Adrenal gland (tissue), 12 donors: ENCODE measurements around the gene PGM1. TPM values are rescaled to one million over a fixed set of nuclear protein-coding genes. Genes with fewer than 3 reads are reported as not detected.
"Not testable (repeated sequence)": the region's sequence is repeated elsewhere in the genome, so short reads cannot be mapped to it uniquely, and the experiment has no call there.

ENCODE experiments used
- DNase-seq, 7 donors: peaks; one replicate each; pipeline ENCODE4 v3.0.0-alpha.2; 2019 to 2020
- H3K27ac ChIP-seq, 5 donors: fragments of 200-600 bp; sonication (generic) in 4 of 5; 1 replicate in 3 of 5; 2 replicates in 2 of 5; pipeline versions ENCODE4 v1.5.1 to v1.8.0; 2016 to 2020; ENCODE audit warnings: mild to moderate bottlenecking in 1 of 5
- H3K27me3 ChIP-seq: fragments of 200-600 bp; 2 replicates; pipeline ENCODE4 v1.8.0; 2021
- H3K36me3 ChIP-seq, 2 donors: fragments of 200-600 bp; replicated peaks in 1 of 2; 1 replicate in 1 of 2; 2 replicates in 1 of 2; pipeline versions ENCODE4 v1.5.1 to v1.8.0; 2018 to 2022
- H3K4me1 ChIP-seq, 2 donors: fragments of 200-600 bp; replicated peaks in 1 of 2; 1 replicate in 1 of 2; 2 replicates in 1 of 2; pipeline versions ENCODE4 v1.5.1 to v1.8.0; 2018 to 2021
- H3K4me3 ChIP-seq, 4 donors: fragments of 200-600 bp; sonication (generic) in 3 of 4; one replicate each; pipeline ENCODE4 v1.5.1; 2016 to 2018
- H3K9me3 ChIP-seq, 3 donors: fragments of 200-600 bp; sonication (generic) in 1 of 3; replicated peaks in 1 of 3; 1 replicate in 2 of 3; 2 replicates in 1 of 3; pipeline versions ENCODE4 v1.5.1 to v1.8.0; 2016 to 2021
- POLR2A ChIP-seq, 2 donors: fragments of 450-650 bp; IDR thresholded peaks; one replicate each; pipeline ENCODE4 v1.6.1; 2017; ENCODE audit warnings: antibody characterized with exemption in 2 of 2, mild to moderate bottlenecking in 2 of 2, moderate library complexity in 1 of 2
- WGBS, 4 donors: extraction: QIAGEN DNeasy Blood & Tissue Kit in 2 of 4; methylation state at CpG; one replicate each; pipeline versions ENCODE4 v1.1.5 to v1.1.7; 2013 to 2017; 5-methylcytosine and 5-hydroxymethylcytosine counted together
- intact Hi-C, 2 donors: fragments of 100-400 bp; cut with DNase I; formaldehyde crosslinking; loops; one replicate each; pipeline versions ENCODE4 v1.14.1 to v1.15.0; 2022 to 2023
- polyA plus RNA-seq, 3 donors: library from polyadenylated mRNA; stranded (reverse); fragments of 200-250 nt in 2 of 3; fragments of 350-450 nt in 1 of 3; fragmentation: Illumina TruSeq in 1 of 3; extraction: RNeasy Lipid Tissue Mini Kit (QIAGEN cat#74804) in 1 of 3; gene quantifications; one replicate each; pipeline ENCODE4 v1.2.3, GENCODE V29; 2013 to 2014
- total RNA-seq, 9 donors: library from RNA; depleted of rRNA in 4 of 9; stranded (reverse); fragments of >200 nt in 4 of 9; fragments of 120-200 nt in 1 of 9; fragmentation: NEBNext Ultra II Directional in 1 of 9; extraction: Animal tissue kit (Norgen Biotek cat#: 25700) in 1 of 9; gene quantifications; one replicate each; pipeline versions ENCODE4 v1.1.0 to v1.2.4, GENCODE V29; 2013 to 2023
- TF ChIP-seq, protein P1 (sequence below), 6 experiments: fragments of 450-650 bp in 4 of 6; fragments of 200-600 bp in 2 of 6; sonication (generic) in 1 of 6; IDR thresholded peaks; 1 replicate in 5 of 6; 2 replicates in 1 of 6; pipeline versions ENCODE4 v1.5.1 to v1.8.0; 2016 to 2021; ENCODE audit warnings: antibody characterized with exemption in 6 of 6, mild to moderate bottlenecking in 2 of 6, moderate library complexity in 1 of 6
- donor health status: healthy with polysubstance abuse.
- donor health status: Bipolar disorder and iron deficiency.
- donor health status: DM: yes; HTN: yes; CAD: no.
- donor health status: DM: no; HTN: no; CAD: no.
- donor health status: DM: no; HTN: no; CAD: no.
- donor health status: DM: yes; HTN: yes; CAD: no.

PGM1 gene
- total and polyA plus RNA-seq, 12 donors = 11.9 to 156 (median 120) TPM

DNA sequence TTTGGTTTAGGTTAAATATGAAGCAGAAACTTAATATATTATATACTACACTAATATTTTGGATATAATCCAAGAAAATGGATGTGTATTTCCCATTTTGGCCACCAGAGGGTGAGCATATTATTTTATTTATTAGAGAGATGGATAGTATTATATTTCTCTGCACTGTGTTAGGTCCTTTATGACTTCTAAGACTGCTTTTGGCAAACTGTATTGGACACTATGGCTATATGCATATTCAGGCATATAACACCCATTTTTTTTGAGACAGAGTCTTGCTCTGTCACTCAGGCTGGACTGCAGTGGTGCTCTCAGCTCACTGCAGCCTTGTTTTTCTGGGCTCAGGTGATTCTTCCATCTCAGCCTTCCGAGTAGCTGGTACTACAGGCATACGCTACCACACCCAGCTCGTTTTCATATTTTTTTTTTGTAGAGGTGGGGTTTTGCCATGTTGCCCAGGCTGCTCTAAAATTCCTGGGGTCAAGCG lies 17.8 kb upstream of the PGM1 start:
- 68 to 77% (median 70%) methylated on average over 4 of the region's 4 CpGs for WGBS, 4 donors
- H3K4me1 ChIP-seq = peaks cover 0 to 12% of the 10 kb centered on the region in 2 donors
- no peaks in the 10 kb centered on the region for H3K36me3 ChIP-seq
- intact Hi-C loops = no loop called here
- peaks cover 0 to 6% (median 0%) of the 10 kb centered on the region in 3 donors for H3K9me3 ChIP-seq
- no peak for TF ChIP-seq POLR2A (IDR thresholded peaks at IDR 0.05)
- TF ChIP-seq, protein P1, sequence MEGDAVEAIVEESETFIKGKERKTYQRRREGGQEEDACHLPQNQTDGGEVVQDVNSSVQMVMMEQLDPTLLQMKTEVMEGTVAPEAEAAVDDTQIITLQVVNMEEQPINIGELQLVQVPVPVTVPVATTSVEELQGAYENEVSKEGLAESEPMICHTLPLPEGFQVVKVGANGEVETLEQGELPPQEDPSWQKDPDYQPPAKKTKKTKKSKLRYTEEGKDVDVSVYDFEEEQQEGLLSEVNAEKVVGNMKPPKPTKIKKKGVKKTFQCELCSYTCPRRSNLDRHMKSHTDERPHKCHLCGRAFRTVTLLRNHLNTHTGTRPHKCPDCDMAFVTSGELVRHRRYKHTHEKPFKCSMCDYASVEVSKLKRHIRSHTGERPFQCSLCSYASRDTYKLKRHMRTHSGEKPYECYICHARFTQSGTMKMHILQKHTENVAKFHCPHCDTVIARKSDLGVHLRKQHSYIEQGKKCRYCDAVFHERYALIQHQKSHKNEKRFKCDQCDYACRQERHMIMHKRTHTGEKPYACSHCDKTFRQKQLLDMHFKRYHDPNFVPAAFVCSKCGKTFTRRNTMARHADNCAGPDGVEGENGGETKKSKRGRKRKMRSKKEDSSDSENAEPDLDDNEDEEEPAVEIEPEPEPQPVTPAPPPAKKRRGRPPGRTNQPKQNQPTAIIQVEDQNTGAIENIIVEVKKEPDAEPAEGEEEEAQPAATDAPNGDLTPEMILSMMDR (IDR thresholded peaks at IDR 0.05) = peak; percentile 47 to 91 (median 78)
- no peak for DNase-seq
- no peaks in the 10 kb centered on the region for H3K27me3 ChIP-seq
- no peak overlapping the region for H3K4me3 ChIP-seq
- H3K27ac ChIP-seq = no peak overlapping the region

DNA sequence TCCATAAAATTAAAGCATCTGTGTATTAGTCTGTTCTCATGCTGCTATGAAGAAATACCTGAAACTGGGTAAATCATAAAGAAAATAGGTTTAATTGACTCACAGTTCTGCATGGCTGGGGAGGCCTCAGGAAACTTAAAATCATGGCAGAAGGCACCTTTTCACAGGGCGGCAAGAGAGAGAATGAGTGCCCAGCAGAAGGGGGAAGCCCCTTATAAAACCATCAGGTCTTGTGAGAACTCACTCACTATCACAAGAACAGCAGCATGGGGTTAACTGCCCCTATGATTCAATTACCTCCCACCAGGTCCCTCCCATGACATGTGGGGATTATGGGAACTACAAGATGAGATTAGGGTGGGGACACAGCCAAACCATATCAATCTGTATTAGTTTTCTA lies 6.9 kb upstream of the PGM1 start:
- H3K27ac ChIP-seq, H3K36me3 ChIP-seq, intact Hi-C loops, DNase-seq, H3K4me3 ChIP-seq, H3K27me3 ChIP-seq, H3K4me1 ChIP-seq, H3K9me3 ChIP-seq: not testable (repeated sequence)
- 88 to 100% (median 95%) methylated on average over 1 of the region's 1 CpG for WGBS, 4 donors

DNA sequence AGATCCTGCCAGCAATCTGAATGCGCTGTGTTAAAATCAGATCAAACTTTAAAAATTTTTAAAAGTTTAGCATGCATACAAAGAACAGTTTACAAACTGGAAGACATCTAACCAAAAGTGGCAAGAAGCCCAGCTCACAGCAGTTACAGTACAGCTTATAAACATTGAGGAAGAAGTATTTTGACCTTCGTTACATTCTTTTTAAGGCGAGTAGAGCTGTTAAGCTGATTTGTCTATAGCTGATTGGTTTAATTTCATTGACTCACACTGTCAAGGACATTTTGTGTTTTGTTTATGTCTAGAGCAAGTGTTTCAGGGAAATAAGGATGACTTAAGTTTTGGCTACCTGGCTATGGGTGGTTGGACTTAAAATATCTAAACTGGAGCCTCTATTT lies 3.0 kb upstream of the PGM1 start:
- H3K4me1 ChIP-seq = peaks cover 14 to 19% of the 10 kb centered on the region in 2 donors
- H3K27me3 ChIP-seq = no peaks in the 10 kb centered on the region
- H3K36me3 ChIP-seq = no peaks in the 10 kb centered on the region
- peak in 2 of 7 donors; percentile 33 to 51 for DNase-seq
- WGBS, 4 donors = 56 to 63% (median 60%) methylated on average over 3 of the region's 3 CpGs
- H3K27ac ChIP-seq = peak overlapping the region in 2 of 5 donors; percentile 21 to 65
- no peak overlapping the region for H3K4me3 ChIP-seq
- intact Hi-C loops = no loop called here
- TF ChIP-seq, protein P1 (IDR thresholded peaks at IDR 0.05) = no peak
- no peak for TF ChIP-seq POLR2A (IDR thresholded peaks at IDR 0.05)
- H3K9me3 ChIP-seq = no peaks in the 10 kb centered on the region

DNA sequence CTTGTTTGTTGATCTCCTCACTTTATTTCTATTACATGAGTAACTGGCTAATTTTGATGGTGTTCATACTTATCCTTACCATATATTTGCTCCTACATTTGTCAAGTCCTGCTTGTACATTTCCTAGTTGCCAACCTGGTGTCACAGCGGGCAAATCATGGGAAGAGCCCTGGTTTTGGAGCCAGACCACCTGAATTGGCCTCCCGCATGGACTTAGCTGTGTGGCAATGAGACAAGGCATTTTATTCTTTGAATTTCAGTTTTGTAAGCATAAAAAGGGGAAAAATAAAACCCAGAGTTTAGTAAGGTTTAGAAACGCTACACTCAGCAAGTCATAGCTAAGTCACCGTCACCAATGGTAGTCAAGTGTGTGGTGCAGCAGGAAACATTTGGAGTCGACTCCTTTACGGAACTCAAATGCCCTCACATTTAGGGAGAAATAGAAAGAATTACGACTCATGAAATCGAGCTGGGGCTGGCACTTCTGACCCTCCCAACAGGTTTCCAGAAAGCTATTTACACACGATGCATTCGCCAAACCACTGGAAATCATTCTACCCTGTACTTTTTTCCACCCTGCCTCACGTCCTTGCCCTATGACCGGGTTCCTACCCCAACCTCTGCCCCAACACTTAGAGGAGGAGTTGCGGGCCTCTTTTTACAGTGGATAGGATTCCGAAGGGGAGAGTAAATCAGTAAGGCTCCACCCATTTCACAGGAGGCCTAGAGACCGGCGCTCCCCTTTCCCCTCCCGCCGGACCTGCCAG lies 492 bp upstream of the PGM1 start:
- H3K27me3 ChIP-seq = no peaks in the 10 kb centered on the region
- TF ChIP-seq, protein P1 (IDR thresholded peaks at IDR 0.05) = no peak
- TF ChIP-seq POLR2A (IDR thresholded peaks at IDR 0.05) = no peak
- intact Hi-C loops = no loop called here
- peak overlapping the region; percentile 77 to 98 (median 90) for H3K27ac ChIP-seq
- 20 to 26% (median 20%) methylated on average over 14 to 18 of the region's 18 CpGs for WGBS, 4 donors
- H3K4me1 ChIP-seq = peaks cover 26 to 28% of the 10 kb centered on the region in 2 donors
- no peaks in the 10 kb centered on the region for H3K9me3 ChIP-seq
- peak in 1 of 7 donors; percentile 19 for DNase-seq
- peak overlapping the region; percentile 54 to 91 (median 82) for H3K4me3 ChIP-seq
- H3K36me3 ChIP-seq = no peaks in the 10 kb centered on the region
